ENCODE measurements around the gene COTL1. TPM values are rescaled to one million over a fixed set of nuclear protein-coding genes. Genes with fewer than 3 reads are reported as not detected.
A peak's percentile ranks its signal among the peaks of the same experiment; 100 is the strongest.

Gene COTL1
- total and polyA plus RNA-seq, 9 of the 15 experiments (the other 6 are each of a cell fraction or from before 2014, with no cell fraction given) = 27.7 to 185 (median 72.5) TPM

DNA sequence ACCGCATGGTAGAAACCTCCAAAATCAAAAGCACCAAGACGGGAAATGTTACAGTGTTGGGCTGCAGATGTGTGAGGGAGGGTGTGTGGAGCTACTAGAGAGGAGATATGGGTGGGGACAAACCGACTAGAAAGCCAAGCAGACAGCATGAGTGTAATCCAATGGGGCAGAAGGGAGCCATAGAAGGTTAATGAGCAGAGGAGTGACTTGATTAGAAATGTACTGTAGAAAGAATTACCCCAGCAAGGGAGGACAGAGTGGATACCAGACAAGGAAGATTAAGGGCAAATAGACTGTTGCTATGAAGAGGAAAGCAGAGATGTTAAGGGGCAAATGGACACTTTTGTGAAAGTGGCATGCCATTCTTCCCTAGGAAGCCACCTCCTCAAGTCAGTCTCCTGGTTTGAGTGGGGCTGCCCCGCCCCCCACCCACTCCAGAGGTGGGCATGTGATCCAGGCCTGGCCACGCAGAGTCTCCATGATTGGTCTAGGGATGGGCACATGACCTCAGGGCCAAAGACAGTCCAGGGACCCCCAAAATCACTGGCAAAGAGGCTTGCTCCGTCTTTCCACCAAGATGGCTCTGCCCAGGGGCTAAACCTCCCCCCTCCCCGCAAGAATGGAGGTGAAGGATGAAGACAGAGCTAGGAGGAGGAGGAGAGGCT, 4.3 kb downstream of the COTL1 start:
- Histone ChIP-seq H3K9me3 (replicated peaks; ENCODE audit: control insufficient read depth, insufficient read depth, low read depth, low read length) (no peaks in the 10 kb centered on the region; the same call in 1 of the 2 replicates), H2AFZ (ENCODE audit: low read depth, low read length) (no peak overlapping the region), H3K27ac (ENCODE audit: extremely low read depth, low read depth, low read length) (no peak overlapping the region), H3K36me3 (ENCODE audit: control insufficient read depth, insufficient read depth, low read length) (peaks cover 45% of the 10 kb centered on the region), H3K9ac (ENCODE audit: insufficient read depth in 1 of 2, low read depth in 2 of 2, low read length in 2 of 2) (peak overlapping the region in 1 of 2 experiments; percentile 43; a peak in 1 of 4 replicates), H3K27me3 (ENCODE audit: control insufficient read depth in 2 of 2, insufficient read depth in 2 of 2, low read length in 2 of 2) (no peaks in the 10 kb centered on the region), H3K79me2 (ENCODE audit: control insufficient read depth, insufficient read depth, low read length) (peaks cover 72% of the 10 kb centered on the region), H3K4me2 (ENCODE audit: insufficient read depth, low read length) (no peak overlapping the region), H3K4me3 (no peak overlapping the region), H3K4me1 (replicated peaks in 1 of 2; ENCODE audit: control insufficient read depth in 2 of 2, insufficient read depth in 2 of 2, low read length in 2 of 2) (peaks cover 17 to 31% of the 10 kb centered on the region in 2 experiments; a peak in 4 of 5 replicates), H4K20me1 (replicated peaks; ENCODE audit: control insufficient read depth, insufficient read depth, low read length) (no peaks in the 10 kb centered on the region; the same call in none of the 2 replicates), H3K9me1 (ENCODE audit: control insufficient read depth, insufficient read depth, low read length) (no peaks in the 10 kb centered on the region)
- in situ Hi-C loops (cut with MboI) (no loop called here), intact Hi-C loops (cut with micrococcal nuclease) (no loop called here)
- ATAC-seq = no peak
- no peak for FAIRE-seq
- CTCF ChIA-PET (ENCODE audit: low intra/inter-chr PET ratio) = no interaction called here
- BruUV-seq (replicated peaks) = no TSS peak
- POLR2A ChIA-PET = interaction anchor here (0.6 to 1.2 kb wide), 3 partner anchors 16 to 50 kb away, joined by 3 to 5 read pairs (median 5); no protein-coding TSS in a partner anchor
- 58% methylated on average over 7 of the region's 7 CpGs for WGBS (ENCODE audit: insufficient coverage, low coverage, missing lambda C conversion rate)
- DNase-seq (ENCODE audit: extremely low read depth in 1 of 4, low spot score in 3 of 4) = no peak
- TF ChIP-seq SMARCA5 (IDR thresholded peaks at IDR 0.05) = peak; percentile 85
- TF ChIP-seq, protein P1, sequence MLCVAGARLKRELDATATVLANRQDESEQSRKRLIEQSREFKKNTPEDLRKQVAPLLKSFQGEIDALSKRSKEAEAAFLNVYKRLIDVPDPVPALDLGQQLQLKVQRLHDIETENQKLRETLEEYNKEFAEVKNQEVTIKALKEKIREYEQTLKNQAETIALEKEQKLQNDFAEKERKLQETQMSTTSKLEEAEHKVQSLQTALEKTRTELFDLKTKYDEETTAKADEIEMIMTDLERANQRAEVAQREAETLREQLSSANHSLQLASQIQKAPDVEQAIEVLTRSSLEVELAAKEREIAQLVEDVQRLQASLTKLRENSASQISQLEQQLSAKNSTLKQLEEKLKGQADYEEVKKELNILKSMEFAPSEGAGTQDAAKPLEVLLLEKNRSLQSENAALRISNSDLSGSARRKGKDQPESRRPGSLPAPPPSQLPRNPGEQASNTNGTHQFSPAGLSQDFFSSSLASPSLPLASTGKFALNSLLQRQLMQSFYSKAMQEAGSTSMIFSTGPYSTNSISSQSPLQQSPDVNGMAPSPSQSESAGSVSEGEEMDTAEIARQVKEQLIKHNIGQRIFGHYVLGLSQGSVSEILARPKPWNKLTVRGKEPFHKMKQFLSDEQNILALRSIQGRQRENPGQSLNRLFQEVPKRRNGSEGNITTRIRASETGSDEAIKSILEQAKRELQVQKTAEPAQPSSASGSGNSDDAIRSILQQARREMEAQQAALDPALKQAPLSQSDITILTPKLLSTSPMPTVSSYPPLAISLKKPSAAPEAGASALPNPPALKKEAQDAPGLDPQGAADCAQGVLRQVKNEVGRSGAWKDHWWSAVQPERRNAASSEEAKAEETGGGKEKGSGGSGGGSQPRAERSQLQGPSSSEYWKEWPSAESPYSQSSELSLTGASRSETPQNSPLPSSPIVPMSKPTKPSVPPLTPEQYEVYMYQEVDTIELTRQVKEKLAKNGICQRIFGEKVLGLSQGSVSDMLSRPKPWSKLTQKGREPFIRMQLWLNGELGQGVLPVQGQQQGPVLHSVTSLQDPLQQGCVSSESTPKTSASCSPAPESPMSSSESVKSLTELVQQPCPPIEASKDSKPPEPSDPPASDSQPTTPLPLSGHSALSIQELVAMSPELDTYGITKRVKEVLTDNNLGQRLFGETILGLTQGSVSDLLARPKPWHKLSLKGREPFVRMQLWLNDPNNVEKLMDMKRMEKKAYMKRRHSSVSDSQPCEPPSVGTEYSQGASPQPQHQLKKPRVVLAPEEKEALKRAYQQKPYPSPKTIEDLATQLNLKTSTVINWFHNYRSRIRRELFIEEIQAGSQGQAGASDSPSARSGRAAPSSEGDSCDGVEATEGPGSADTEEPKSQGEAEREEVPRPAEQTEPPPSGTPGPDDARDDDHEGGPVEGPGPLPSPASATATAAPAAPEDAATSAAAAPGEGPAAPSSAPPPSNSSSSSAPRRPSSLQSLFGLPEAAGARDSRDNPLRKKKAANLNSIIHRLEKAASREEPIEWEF (CRISPR knock-in tag; IDR thresholded peaks at IDR 0.05) = no peak
- TF ChIP-seq TCF15 (CRISPR knock-in tag; IDR thresholded peaks at IDR 0.05) = no peak
- TF ChIP-seq MYNN (IDR thresholded peaks at IDR 0.05) = no peak
- TF ChIP-seq MYNN (CRISPR knock-in tag; IDR thresholded peaks at IDR 0.05) = no peak
- TF ChIP-seq EWSR1 (IDR thresholded peaks at IDR 0.05; ENCODE audit: borderline replicate concordance, low read depth, partially characterized antibody) = no peak
- no peak for TF ChIP-seq TSC22D4 (tag; IDR thresholded peaks at IDR 0.05)
- TF ChIP-seq ZNF197 (CRISPR knock-in tag; IDR thresholded peaks at IDR 0.05; ENCODE audit: low read depth) = no peak
- TF ChIP-seq NCOA4 (IDR thresholded peaks at IDR 0.05; ENCODE audit: partially characterized antibody) = no peak
- peak; percentile 82 for TF ChIP-seq ZFP36 (IDR thresholded peaks at IDR 0.05; ENCODE audit: low read depth, low read length, partially characterized antibody)
- no peak for TF ChIP-seq ZFPM2 (CRISPR knock-in tag; IDR thresholded peaks at IDR 0.05)
- TF ChIP-seq ZNF75A (CRISPR knock-in tag; IDR thresholded peaks at IDR 0.05) = no peak
- TF ChIP-seq TSHZ1 (CRISPR knock-in tag; IDR thresholded peaks at IDR 0.05) = no peak
- TF ChIP-seq RCOR1 (IDR thresholded peaks at IDR 0.05; ENCODE audit: borderline replicate concordance in 1 of 2, low read depth in 2 of 2, low read length in 2 of 2) = no peak

All from K562 (cell line).